HG02840 (cell line): Measurements from ENCODE around the gene S100A12.

Experiments
- ATAC-seq: cut with Tn5 transposase; IDR thresholded peaks from one replicate; pipeline ENCODE4 v1.9.1; 2021; ENCODE audit warnings: mild to moderate bottlenecking, moderate library complexity, moderate number of reproducible peaks; ENCODE audit not compliant: unreplicated experiment, low FRiP score

S100A12 gene

GRCh38 chr1:153339802-153340201 lies 35.6 kb downstream of the S100A12 start:
- no peak for ATAC-seq

- no peak for ATAC-seq
These were observed 37.2 kb downstream of the S100A12 start for GRCh38 chr1:153337980-153338853.

GRCh38 chr1:153336650-153337049 lies 38.8 kb downstream of the S100A12 start:
- ATAC-seq = no peak

GRCh38 chr1:153333902-153334301 lies 41.5 kb downstream of the S100A12 start:
- ATAC-seq = no peak

GRCh38 chr1:153324912-153325311 lies 50.5 kb downstream of the S100A12 start:
- no peak for ATAC-seq
